Prostate gland (tissue), 2 donors: ENCODE data around the gene PEX6.

Source experiments
- POLR2A ChIP-seq: fragments of 450-650 bp; IDR thresholded peaks from one replicate; pipeline ENCODE4 v1.6.1; 2016; ENCODE audit warnings: antibody characterized with exemption, mild to moderate bottlenecking
- POLR2AphosphoS5 ChIP-seq: sonication (generic); formaldehyde crosslinking; IDR thresholded peaks from one replicate; pipeline ENCODE4 v1.6.1; 2017; ENCODE audit warnings: antibody characterized with exemption
- TF ChIP-seq, protein P1 (sequence below), 4 experiments: fragments of 200-600 bp in 2 of 4; fragments of 450-650 bp in 2 of 4; sonication (generic) in 2 of 4; IDR thresholded peaks; 1 replicate in 3 of 4; 2 replicates in 1 of 4; pipeline ENCODE4 v1.5.1; 2016 to 2019; ENCODE audit warnings: antibody characterized with exemption in 4 of 4, mild to moderate bottlenecking in 2 of 4, moderate library complexity in 2 of 4

DNA sequence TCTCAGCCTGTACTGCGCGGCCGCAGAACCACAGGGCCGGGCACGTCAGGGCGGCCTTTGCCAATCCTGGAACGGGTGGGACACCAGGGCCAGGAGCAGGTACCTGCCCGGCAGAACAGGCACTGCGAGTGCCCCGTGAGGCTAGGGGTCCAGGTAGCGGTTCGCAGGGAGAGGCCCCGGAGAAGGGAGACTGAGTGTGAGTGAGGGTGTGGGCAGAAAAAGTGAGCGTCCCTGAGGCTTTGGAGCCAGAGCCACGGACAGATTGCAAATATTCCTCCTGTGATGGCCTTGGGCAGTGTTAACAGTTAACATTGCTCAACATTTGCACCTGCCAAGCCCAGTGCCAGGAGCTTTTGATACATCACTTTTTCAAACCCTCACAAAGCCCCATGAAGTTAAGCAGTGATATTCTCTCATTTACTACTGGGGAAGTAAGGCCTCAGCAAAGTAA, 17.9 kb downstream of the PEX6 start:
- TF ChIP-seq, protein P1, sequence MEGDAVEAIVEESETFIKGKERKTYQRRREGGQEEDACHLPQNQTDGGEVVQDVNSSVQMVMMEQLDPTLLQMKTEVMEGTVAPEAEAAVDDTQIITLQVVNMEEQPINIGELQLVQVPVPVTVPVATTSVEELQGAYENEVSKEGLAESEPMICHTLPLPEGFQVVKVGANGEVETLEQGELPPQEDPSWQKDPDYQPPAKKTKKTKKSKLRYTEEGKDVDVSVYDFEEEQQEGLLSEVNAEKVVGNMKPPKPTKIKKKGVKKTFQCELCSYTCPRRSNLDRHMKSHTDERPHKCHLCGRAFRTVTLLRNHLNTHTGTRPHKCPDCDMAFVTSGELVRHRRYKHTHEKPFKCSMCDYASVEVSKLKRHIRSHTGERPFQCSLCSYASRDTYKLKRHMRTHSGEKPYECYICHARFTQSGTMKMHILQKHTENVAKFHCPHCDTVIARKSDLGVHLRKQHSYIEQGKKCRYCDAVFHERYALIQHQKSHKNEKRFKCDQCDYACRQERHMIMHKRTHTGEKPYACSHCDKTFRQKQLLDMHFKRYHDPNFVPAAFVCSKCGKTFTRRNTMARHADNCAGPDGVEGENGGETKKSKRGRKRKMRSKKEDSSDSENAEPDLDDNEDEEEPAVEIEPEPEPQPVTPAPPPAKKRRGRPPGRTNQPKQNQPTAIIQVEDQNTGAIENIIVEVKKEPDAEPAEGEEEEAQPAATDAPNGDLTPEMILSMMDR (IDR thresholded peaks at IDR 0.05) = no peak
- TF ChIP-seq POLR2AphosphoS5 = no peak
- TF ChIP-seq POLR2A = no peak
